Erythroblast (primary cell): ENCODE data around the gene JAZF1.
A peak's percentile ranks its signal among the peaks of the same experiment; 100 is the strongest.

Experiments used
- DNase-seq, 2 experiments: peaks; one replicate each; lab custom pipeline; 2025; lab: John Stamatoyannopoulos, UW
- GATA1 ChIP-seq: IDR thresholded peaks from 2 replicates; pipeline ENCODE4 v1.6.1; 2011; ENCODE audit warnings: low read depth, mild to moderate bottlenecking, control low read depth, low read length, moderate library complexity
- POLR2A ChIP-seq: IDR thresholded peaks from 2 replicates; pipeline ENCODE4 v1.6.1; 2011; ENCODE audit warnings: mild to moderate bottlenecking, low read length

JAZF1 gene

DNA sequence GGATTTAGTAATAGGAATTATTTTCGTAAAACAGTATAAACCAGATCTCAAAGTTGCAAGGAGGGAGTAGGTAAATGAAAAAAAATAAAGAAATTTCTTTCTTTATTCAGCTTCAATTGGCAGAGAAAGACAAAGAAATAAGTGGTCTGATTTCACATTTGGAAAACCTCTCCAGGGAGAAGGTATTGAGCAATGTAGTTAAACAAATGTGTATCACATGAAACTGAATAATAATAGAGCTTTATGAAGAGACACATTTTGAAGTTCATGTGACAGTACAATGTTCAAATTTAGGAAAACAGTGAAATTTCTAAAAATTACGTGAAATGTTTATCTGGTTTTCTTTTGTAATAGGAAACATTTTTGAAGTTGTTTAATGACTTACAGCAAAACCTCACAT, 377.6 kb downstream of the JAZF1 start:
- DNase-seq: no peak
- no peak for TF ChIP-seq POLR2A
- TF ChIP-seq GATA1: no peak

DNA sequence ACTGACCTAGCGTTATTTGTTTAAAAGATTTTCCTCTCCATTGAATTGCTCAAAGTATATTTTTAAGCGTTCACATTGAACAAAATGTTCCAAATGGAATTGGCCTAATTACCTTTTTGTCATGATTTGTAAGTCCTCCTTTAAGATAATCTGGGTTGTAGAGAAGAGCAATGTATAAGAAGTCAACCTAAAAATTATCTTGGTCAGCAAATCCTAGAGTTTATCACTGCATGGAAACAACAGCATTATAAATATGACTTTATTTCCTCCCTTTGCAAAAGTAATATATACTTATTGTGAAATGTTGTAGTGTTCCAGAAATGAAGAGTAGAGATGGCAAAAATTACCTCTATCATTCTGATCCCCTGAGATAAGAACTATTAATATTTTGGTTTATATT, 381.4 kb downstream of the JAZF1 start:
- TF ChIP-seq POLR2A (no peak), GATA1 (no peak)
- DNase-seq: no peak

DNA sequence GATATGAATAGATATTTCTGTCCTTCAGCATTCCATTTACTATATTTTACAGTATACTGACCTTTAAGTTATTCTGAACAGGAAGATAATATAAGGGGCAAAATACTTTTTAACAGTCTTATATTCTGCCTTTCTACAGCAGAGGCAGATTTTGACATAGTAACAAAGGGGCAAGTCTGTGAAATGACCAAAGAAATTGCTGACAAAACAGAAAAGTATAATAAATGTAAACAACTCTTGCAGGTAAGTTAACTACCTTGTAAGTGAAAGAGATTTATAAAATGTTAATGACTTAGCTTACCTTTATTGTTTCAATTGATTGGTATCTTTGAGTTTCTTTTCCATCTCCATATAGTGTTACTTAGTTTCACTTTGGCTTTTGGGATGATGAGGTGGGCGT, 384.6 kb downstream of the JAZF1 start:
- TF ChIP-seq GATA1 (no peak), POLR2A (no peak)
- no peak for DNase-seq

DNA sequence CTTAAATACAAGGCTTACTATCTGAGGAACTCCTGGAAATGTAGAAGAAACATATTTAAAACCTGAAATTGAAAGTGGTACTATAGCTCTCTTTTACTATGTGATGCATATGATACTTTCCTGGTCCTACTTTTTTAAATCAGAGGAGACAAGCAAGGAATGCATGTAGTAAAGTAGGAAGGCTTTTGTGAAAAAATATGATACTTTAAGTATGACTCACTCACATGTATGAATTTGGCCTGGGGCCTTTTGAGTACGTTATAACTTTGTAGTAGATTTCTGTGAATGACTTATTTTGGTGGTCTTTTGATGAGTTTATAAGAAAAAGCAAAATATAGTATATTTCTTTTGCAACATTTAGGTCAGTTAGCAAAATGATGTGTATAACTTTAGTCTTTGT, 386.8 kb downstream of the JAZF1 start:
- no peak for DNase-seq
- TF ChIP-seq GATA1 (no peak), POLR2A (no peak)

DNA sequence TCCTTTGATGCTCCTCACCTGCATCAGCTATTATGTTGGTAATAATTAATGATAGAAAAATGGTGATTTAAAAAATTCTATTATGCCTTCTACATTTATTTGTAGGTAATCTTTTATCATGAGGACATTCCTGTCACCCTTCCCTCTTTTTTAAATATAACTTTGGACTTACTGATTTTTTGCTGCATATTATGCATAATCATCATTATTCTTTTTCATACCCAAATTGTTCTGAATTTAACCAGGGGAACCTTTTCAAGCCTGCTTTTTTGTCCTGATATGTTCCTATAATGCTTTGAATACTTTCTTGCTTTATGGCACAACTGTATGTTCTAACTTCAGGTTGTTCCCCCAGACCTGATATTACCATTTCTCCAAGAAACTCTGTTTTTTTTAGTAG, 392.2 kb downstream of the JAZF1 start:
- TF ChIP-seq GATA1 (no peak), POLR2A (no peak)
- DNase-seq: no peak

DNA sequence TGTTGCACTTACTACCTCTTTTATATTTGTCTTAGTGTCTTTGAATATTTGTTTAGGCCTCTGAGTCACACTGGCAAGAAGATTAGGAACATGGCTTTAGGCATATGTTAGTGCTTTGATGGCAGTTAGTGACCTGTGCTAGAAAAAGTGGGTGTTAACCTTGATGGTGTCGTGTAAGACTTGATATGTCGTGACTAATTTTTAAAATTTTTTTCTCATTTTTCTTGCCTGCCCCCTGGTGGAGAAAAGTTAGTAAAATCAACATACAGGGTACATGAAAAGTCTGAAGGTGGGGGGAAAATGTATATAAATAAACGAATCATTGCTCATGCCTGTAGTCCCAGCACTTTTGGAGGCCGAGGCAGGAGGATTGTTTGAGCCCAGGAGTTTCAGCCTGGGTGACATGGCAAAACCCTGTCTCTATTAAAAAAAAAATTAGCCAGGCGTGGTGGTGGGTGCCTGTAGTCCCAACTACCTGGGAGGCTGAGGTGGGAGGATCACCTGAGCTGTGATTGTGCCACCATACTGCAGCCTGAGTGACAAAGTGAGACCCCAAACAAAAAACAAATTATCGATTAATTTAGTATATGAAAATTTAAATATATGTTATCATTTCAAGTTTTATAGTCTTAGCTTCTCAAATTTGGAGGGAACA, 396.1 kb downstream of the JAZF1 start:
- TF ChIP-seq POLR2A (no peak), GATA1 (no peak)
- DNase-seq: peak; percentile 83 to 89

DNA sequence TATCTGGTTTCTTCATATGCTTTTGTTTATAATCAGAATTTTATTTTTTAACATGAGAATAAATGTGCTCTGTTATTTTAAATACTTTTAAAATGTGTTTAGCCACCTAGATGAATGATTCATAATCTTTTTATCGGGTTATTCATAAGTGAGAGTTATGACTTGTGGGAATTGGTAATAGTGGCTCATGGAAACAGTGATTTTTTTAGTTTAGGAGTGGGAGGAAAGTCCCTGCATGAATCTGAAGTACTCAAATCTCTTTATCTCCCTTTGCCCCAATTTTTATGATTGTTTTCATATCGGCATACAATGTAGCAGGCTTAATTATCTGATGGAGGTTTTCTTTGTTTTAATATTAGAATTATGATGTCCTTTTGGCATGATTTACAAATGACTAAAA, 397.7 kb downstream of the JAZF1 start:
- no peak for TF ChIP-seq GATA1
- TF ChIP-seq POLR2A: no peak
- DNase-seq: no peak

DNA sequence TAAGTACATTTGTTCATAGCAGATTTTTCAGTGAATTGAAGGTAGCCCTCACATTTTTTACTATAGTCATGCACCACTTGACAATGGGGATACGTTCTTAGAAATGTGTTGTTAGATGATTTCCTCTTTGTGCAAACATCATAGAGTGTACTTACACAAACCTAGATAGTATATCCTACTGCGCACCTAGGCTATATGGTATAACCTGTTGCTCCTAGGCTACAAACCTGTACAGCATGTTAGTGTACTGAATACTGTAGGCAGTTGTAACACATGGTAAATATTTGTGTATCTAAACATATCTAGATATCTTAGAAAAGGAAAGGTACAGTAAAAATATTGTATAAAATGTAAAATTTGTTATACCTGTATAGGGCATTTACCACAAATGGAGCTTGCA, 399.4 kb downstream of the JAZF1 start:
- TF ChIP-seq POLR2A (no peak), GATA1 (no peak)
- DNase-seq: no peak
